HL-60 (cell line): ENCODE measurements around the gene RASGEF1B.

Source experiments
- POLR2AphosphoS5 ChIP-seq: IDR thresholded peaks from 2 replicates; pipeline ENCODE4 v1.6.1; 2012; ENCODE audit warnings: low read depth
- SPI1 ChIP-seq: IDR thresholded peaks from 2 replicates; pipeline ENCODE4 v1.6.1; 2012; ENCODE audit warnings: low read depth, mild to moderate bottlenecking, borderline replicate concordance
- TF ChIP-seq, protein P1 (sequence below): IDR thresholded peaks from one replicate; pipeline ENCODE4 v1.5.1; 2011; ENCODE audit warnings: low read length, control low read depth, inconsistent platforms; ENCODE audit not compliant: insufficient read depth

DNA sequence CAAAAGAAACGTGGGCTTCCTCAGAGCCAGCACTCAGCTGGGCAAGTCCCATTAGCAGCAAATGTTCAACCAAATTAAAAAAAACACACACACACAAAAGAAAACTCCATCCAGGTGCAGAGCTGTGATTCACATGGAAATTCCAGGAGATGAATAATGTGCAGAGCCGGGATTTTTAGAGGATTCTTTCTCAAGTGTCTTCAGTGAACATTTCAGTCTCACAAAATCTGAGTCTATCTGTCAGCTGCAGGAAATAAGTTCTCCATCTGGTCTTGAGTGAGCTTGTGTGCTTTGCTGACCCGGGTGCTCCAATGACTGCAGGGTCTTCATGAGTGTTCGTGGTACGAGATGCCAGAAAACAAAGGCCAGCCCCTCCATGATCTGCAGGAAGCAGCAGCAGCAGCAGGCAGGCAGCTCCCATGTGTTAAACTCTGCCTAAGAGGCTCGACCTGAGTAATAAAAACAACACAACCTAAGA, 44.3 kb downstream of the RASGEF1B start:
- TF ChIP-seq SPI1 (no peak), POLR2AphosphoS5 (no peak)
- TF ChIP-seq, protein P1, sequence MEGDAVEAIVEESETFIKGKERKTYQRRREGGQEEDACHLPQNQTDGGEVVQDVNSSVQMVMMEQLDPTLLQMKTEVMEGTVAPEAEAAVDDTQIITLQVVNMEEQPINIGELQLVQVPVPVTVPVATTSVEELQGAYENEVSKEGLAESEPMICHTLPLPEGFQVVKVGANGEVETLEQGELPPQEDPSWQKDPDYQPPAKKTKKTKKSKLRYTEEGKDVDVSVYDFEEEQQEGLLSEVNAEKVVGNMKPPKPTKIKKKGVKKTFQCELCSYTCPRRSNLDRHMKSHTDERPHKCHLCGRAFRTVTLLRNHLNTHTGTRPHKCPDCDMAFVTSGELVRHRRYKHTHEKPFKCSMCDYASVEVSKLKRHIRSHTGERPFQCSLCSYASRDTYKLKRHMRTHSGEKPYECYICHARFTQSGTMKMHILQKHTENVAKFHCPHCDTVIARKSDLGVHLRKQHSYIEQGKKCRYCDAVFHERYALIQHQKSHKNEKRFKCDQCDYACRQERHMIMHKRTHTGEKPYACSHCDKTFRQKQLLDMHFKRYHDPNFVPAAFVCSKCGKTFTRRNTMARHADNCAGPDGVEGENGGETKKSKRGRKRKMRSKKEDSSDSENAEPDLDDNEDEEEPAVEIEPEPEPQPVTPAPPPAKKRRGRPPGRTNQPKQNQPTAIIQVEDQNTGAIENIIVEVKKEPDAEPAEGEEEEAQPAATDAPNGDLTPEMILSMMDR = no peak
